Thyroid gland (tissue), 4 donors: ENCODE measurements around the gene FOXD1.

ENCODE experiments used
- CTCF ChIP-seq, 6 experiments: fragments of 200-600 bp in 3 of 6; fragments of 450-650 bp in 3 of 6; sonication (generic) in 3 of 6; IDR thresholded peaks; one replicate each; pipeline ENCODE4 v1.5.1; 2016 to 2019; ENCODE audit warnings: antibody characterized with exemption in 6 of 6, mild to moderate bottlenecking in 2 of 6, inconsistent platforms in 1 of 6, moderate library complexity in 1 of 6
- POLR2A ChIP-seq, 2 donors: fragments of 450-650 bp; IDR thresholded peaks; one replicate each; pipeline ENCODE4 v1.6.1; 2017; ENCODE audit warnings: antibody characterized with exemption in 2 of 2, mild to moderate bottlenecking in 2 of 2, moderate library complexity in 1 of 2

GRCh38 chr5:73436535-73437100, 12.0 kb downstream of the FOXD1 start:
- no peak for TF ChIP-seq CTCF (IDR thresholded peaks at IDR 0.05)
- no peak for TF ChIP-seq POLR2A (IDR thresholded peaks at IDR 0.05)
